GM23248 (cell line): ENCODE measurements around the gene UGDH.

Source experiments
- EZH2 ChIP-seq: fragments of 200-600 bp; sonication (generic); IDR thresholded peaks from 2 replicates; pipeline ENCODE4 v1.6.1; 2018; ENCODE audit warnings: antibody characterized with exemption, mild to moderate bottlenecking; ENCODE audit not compliant: insufficient read depth, poor library complexity, severe bottlenecking
- EZH2phosphoT487 ChIP-seq: fragments of 200-600 bp; sonication (generic); IDR thresholded peaks from 2 replicates; pipeline ENCODE4 v1.6.1; 2018; ENCODE audit warnings: antibody characterized with exemption, moderate library complexity, mild to moderate bottlenecking, low read depth; ENCODE audit not compliant: insufficient read depth

DNA sequence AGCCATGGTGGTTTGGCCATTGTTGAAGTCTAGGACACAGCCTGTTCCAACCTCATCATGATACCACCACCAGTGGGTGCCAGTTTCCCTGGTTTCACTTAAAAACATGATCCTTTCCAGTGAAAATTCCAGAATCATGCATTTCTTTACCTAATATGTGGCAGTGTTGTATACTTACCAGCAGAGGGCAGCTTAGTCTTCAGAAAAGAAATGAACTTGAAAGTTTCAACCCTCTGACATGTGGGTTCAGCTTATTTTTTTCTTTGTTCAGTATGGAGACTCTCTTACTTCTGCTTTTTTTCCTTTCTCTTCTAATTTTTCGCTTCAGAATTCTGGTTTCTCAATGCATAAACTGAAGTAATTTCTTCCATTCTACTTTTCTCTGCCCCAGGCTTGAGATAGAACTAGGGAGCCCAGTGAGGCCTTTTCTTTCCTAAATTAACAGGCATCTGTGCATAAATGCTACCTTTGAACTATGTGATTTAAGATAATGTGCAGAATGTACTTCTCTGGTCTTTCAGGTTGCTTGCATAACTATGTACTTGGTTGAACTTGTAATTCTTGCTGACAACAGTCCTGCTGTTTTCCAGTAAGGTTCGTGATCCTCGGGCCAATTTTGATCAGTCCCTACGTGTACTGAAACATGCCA, 57.7 kb downstream of the UGDH start:
- TF ChIP-seq EZH2 (no peak), EZH2phosphoT487 (no peak)
